H9 (cell line): Measurements from ENCODE around the gene FAM133A. TPM values are rescaled to one million over a fixed set of nuclear protein-coding genes. Genes with fewer than 3 reads are reported as not detected.

ENCODE experiments used
- DNase-seq: peaks from one replicate; pipeline ENCODE4 v3.0.0-alpha.2; 2017
- H2AFZ ChIP-seq: one replicate; pipeline ENCODE4 v1.6.1; 2013; ENCODE audit warnings: mild to moderate bottlenecking, low read length, control low read depth, moderate library complexity
- H2AK5ac ChIP-seq: 2 replicates; pipeline ENCODE4 v1.6.1; 2013; ENCODE audit warnings: low read length, control low read depth, mixed read lengths; ENCODE audit not compliant: insufficient read length
- H2BK120ac ChIP-seq: one replicate; pipeline ENCODE4 v1.6.1; 2013; ENCODE audit warnings: low read depth, mild to moderate bottlenecking, low read length, control low read depth, inconsistent platforms; ENCODE audit not compliant: poor library complexity, severe bottlenecking
- H2BK12ac ChIP-seq: 2 replicates; pipeline ENCODE4 v1.6.1; 2013; ENCODE audit warnings: low read length, control low read depth, mixed read lengths, low read depth; ENCODE audit not compliant: insufficient read length
- H2BK15ac ChIP-seq: 2 replicates; pipeline ENCODE4 v1.6.1; 2013; ENCODE audit warnings: low read depth, low read length, control low read depth
- H2BK20ac ChIP-seq: one replicate; pipeline ENCODE4 v1.6.1; 2013; ENCODE audit warnings: low read depth, mild to moderate bottlenecking, low read length, control low read depth, inconsistent platforms; ENCODE audit not compliant: poor library complexity, severe bottlenecking
- H2BK5ac ChIP-seq: 2 replicates; pipeline ENCODE4 v1.6.1; 2013; ENCODE audit warnings: low read length, control low read depth, mixed read lengths; ENCODE audit not compliant: insufficient read length
- H3K14ac ChIP-seq: 2 replicates; pipeline ENCODE4 v1.6.1; 2013; ENCODE audit warnings: low read length, control low read depth; ENCODE audit not compliant: insufficient read depth
- H3K18ac ChIP-seq: 2 replicates; pipeline ENCODE4 v1.6.1; 2013; ENCODE audit warnings: low read depth, mild to moderate bottlenecking, mixed read lengths, low read length, control low read depth; ENCODE audit not compliant: insufficient read length
- H3K23ac ChIP-seq: 2 replicates; pipeline ENCODE4 v1.6.1; 2013; ENCODE audit warnings: low read length, control low read depth, mixed read lengths, low read depth; ENCODE audit not compliant: insufficient read length
- H3K23me2 ChIP-seq: 2 replicates; pipeline ENCODE4 v1.6.1; 2013; ENCODE audit warnings: low read depth, mild to moderate bottlenecking, mixed read lengths, low read length, control low read depth; ENCODE audit not compliant: insufficient read length, poor library complexity, severe bottlenecking
- H3K27ac ChIP-seq: 2 replicates; pipeline ENCODE4 v1.5.1; 2013; ENCODE audit warnings: low read length, control low read depth, mixed read lengths, low read depth; ENCODE audit not compliant: insufficient read length
- H3K27me3 ChIP-seq: 2 replicates; pipeline ENCODE4 v1.6.1; 2013; ENCODE audit warnings: low read length, control low read depth, inconsistent platforms; ENCODE audit not compliant: insufficient read depth
- H3K4ac ChIP-seq: 2 replicates; pipeline ENCODE4 v1.6.1; 2013; ENCODE audit warnings: low read depth, mild to moderate bottlenecking, control low read depth, inconsistent platforms, low read length, moderate library complexity
- H3K4me1 ChIP-seq: 2 replicates; pipeline ENCODE4 v1.6.1; 2013; ENCODE audit warnings: low read length, control low read depth, inconsistent platforms; ENCODE audit not compliant: insufficient read depth
- H3K4me2 ChIP-seq: 2 replicates; pipeline ENCODE4 v1.6.1; 2013; ENCODE audit warnings: low read length, control low read depth, mixed read lengths; ENCODE audit not compliant: insufficient read length, insufficient read depth
- H3K56ac ChIP-seq: 2 replicates; pipeline ENCODE4 v1.6.1; 2013; ENCODE audit warnings: low read depth, mild to moderate bottlenecking, mixed read lengths, low read length, control low read depth; ENCODE audit not compliant: insufficient read length
- H3K79me1 ChIP-seq: 2 replicates; pipeline ENCODE4 v1.6.1; 2013; ENCODE audit warnings: low read depth, mild to moderate bottlenecking, moderate library complexity, low read length, control low read depth, inconsistent platforms; ENCODE audit not compliant: insufficient read depth, poor library complexity, severe bottlenecking
- H3K79me2 ChIP-seq: 2 replicates; pipeline ENCODE4 v1.6.1; 2013; ENCODE audit warnings: low read length, control low read depth, inconsistent platforms; ENCODE audit not compliant: insufficient read depth
- H3K9ac ChIP-seq: 2 replicates; pipeline ENCODE4 v1.6.1; 2013; ENCODE audit warnings: low read length, control low read depth, mixed read lengths; ENCODE audit not compliant: insufficient read length; ENCODE audit errors: extremely low read depth
- H3K9me3 ChIP-seq: one replicate; pipeline ENCODE4 v1.6.1; 2013; ENCODE audit warnings: low read depth, low read length, inconsistent platforms; ENCODE audit not compliant: control insufficient read depth
- H3T11ph ChIP-seq: one replicate; pipeline ENCODE4 v1.6.1; 2013; ENCODE audit warnings: mild to moderate bottlenecking, low read length, control low read depth, inconsistent platforms
- H4K20me1 ChIP-seq: one replicate; pipeline ENCODE4 v1.6.1; 2013; ENCODE audit not compliant: control insufficient read depth, insufficient read length, insufficient read depth
- H4K5ac ChIP-seq: 2 replicates; pipeline ENCODE4 v1.6.1; 2013; ENCODE audit warnings: low read depth, mild to moderate bottlenecking, mixed read lengths, low read length, control low read depth; ENCODE audit not compliant: insufficient read length
- H4K8ac ChIP-seq: replicated peaks from 2 replicates; pipeline ENCODE4 v1.6.1; 2013; ENCODE audit warnings: low read length, control low read depth, mixed read lengths, low read depth; ENCODE audit not compliant: insufficient read length
- H4K91ac ChIP-seq: 2 replicates; pipeline ENCODE4 v1.6.1; 2013; ENCODE audit warnings: low read depth, mild to moderate bottlenecking, moderate library complexity, mixed read lengths, low read length, control low read depth; ENCODE audit not compliant: insufficient read length
- H3K27ac Mint-ChIP-seq, 3 experiments: 2 replicates in 2 of 3; 3 replicates in 1 of 3; pipeline ENCODE4 v1.8.0; 2020 to 2021; ENCODE audit warnings: mixed read lengths in 3 of 3, mild to moderate bottlenecking in 1 of 3, moderate library complexity in 1 of 3
- H3K27me3 Mint-ChIP-seq: 2 replicates; pipeline ENCODE4 v1.8.0; 2021; ENCODE audit warnings: low read depth, mild to moderate bottlenecking, moderate library complexity, mixed read lengths
- H3K36me3 Mint-ChIP-seq, 3 experiments: 2 replicates in 2 of 3; 3 replicates in 1 of 3; pipeline ENCODE4 v1.8.0; 2020 to 2021; ENCODE audit warnings: low read depth in 3 of 3, mixed read lengths in 3 of 3; ENCODE audit not compliant: insufficient read depth in 1 of 3
- H3K4me1 Mint-ChIP-seq, 2 experiments: 2 replicates each; pipeline ENCODE4 v1.8.0; 2020; ENCODE audit warnings: mixed read lengths in 2 of 2
- H3K4me3 Mint-ChIP-seq, 2 experiments: 2 replicates in 1 of 2; 3 replicates in 1 of 2; pipeline ENCODE4 v1.8.0; 2020 to 2021; ENCODE audit warnings: mild to moderate bottlenecking in 2 of 2, mixed read lengths in 2 of 2, moderate library complexity in 1 of 2
- H3K9me3 Mint-ChIP-seq, 2 experiments: 2 replicates in 1 of 2; 3 replicates in 1 of 2; pipeline ENCODE4 v1.8.0; 2020; ENCODE audit warnings: mild to moderate bottlenecking in 2 of 2, mixed read lengths in 2 of 2, moderate library complexity in 1 of 2
- CTCF ChIP-seq: fragments of 200-600 bp; sonication (generic); conservative IDR thresholded peaks from 3 replicates; pipeline ENCODE4 v1.8.0; 2021; ENCODE audit warnings: antibody characterized with exemption, mild to moderate bottlenecking
- total RNA-seq: library from RNA; stranded (reverse); gene quantifications from 2 replicates; pipeline ENCODE4 v1.2.1, GENCODE V29; 2021

FAM133A gene
- total RNA-seq, 1 experiment from 2014 or later: 0.90 TPM

DNA sequence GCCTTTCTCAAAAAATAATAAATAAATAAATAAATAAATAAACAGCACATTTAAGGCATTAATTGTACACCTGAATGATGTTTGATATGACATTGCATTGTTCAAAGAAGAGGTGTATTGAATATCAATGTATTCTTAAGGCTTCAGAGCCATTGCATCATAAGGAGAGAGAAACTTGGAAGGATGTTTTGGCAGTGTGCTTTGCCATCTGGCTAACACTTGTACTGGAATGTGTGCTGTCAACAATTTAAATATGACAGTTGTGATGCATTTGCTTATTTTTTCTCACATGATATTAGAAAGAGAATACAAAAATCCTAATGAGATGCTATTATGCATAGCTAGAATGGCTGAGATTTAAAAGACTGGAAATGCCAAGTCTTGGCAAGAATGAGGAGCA lies 67.8 kb downstream of the FAM133A start:
- Histone ChIP-seq H2BK120ac (no peak overlapping the region), H2AK5ac (no peak overlapping the region), H3K9ac (no peak overlapping the region), H2BK5ac (no peak overlapping the region), H3K27me3 (no peaks in the 10 kb centered on the region), H3K27ac (no peak overlapping the region), H3K79me1 (no peaks in the 10 kb centered on the region), H3K23ac (no peak overlapping the region), H3K56ac (no peak overlapping the region), H2BK15ac (no peak overlapping the region), H3T11ph (no peak overlapping the region), H4K8ac (no peak overlapping the region), H3K4me1 (no peaks in the 10 kb centered on the region), H2BK12ac (no peak overlapping the region), H3K9me3 (no peaks in the 10 kb centered on the region), H3K14ac (no peak overlapping the region), H3K4me2 (no peak overlapping the region), H4K20me1 (no peaks in the 10 kb centered on the region), H4K91ac (no peak overlapping the region), H3K18ac (no peak overlapping the region), H3K4ac (no peak overlapping the region), H2BK20ac (no peak overlapping the region), H2AFZ (no peak overlapping the region), H4K5ac (no peak overlapping the region), H3K79me2 (no peaks in the 10 kb centered on the region), H3K23me2 (no peaks in the 10 kb centered on the region)
- no peak for DNase-seq
- no peak for TF ChIP-seq CTCF
- Mint-ChIP-seq H3K4me1 (peaks cover 12 to 18% of the 10 kb centered on the region in 2 experiments), H3K36me3 (peaks cover 0 to 7% (median 3%) of the 10 kb centered on the region in 3 experiments; a peak in 2 of 7 replicates), H3K4me3 (no peak overlapping the region), H3K27me3 (no peaks in the 10 kb centered on the region; the same call in 1 of the 2 replicates), H3K9me3 (peaks cover 0 to 6% of the 10 kb centered on the region in 2 experiments; a peak in 2 of 5 replicates), H3K27ac (no peak overlapping the region)
